Naive thymus-derived CD4-positive, alpha-beta T cell (primary cell): ENCODE results near the gene ENO2. TPM values are rescaled to one million over a fixed set of nuclear protein-coding genes. Genes with fewer than 3 reads are reported as not detected.

Experiments
- ATAC-seq: fragments of 150-1000 bp; cut with Tn5 transposase; 2 replicates; pipeline ENCODE4 v1.10.0; 2021; ENCODE audit warnings: mild to moderate bottlenecking, moderate library complexity
- CTCF ChIA-PET: fragments of 350-600 bp; sonication (Branson Sonifier 250); formaldehyde crosslinking; loops from one replicate; lab custom pipeline; 2021; ENCODE audit warnings: antibody characterized with exemption; lab: Charles Lee
- POLR2A ChIA-PET: fragments of 350-600 bp; sonication (Branson Sonifier 250); formaldehyde crosslinking; loops from one replicate; lab custom pipeline; 2021; ENCODE audit warnings: antibody characterized with exemption, inconsistent platforms; lab: Charles Lee
- DNase-seq, 9 donors: peaks; one replicate each; pipeline versions ENCODE4 v3.0.0 to v3.0.0-alpha.2; 2020 to 2022; ENCODE audit warnings: mixed read lengths in 1 of 9
- H3K27ac ChIP-seq: one replicate; pipeline ENCODE4 v1.7.0; 2013; ENCODE audit warnings: mild to moderate bottlenecking, low read depth, low read length, moderate library complexity
- H3K27me3 ChIP-seq, 2 donors: one replicate each; pipeline ENCODE4 v1.7.0; 2013; ENCODE audit warnings: low read length in 2 of 2, mild to moderate bottlenecking in 2 of 2, moderate library complexity in 2 of 2; ENCODE audit not compliant: control insufficient read depth in 2 of 2, insufficient read depth in 2 of 2
- H3K36me3 ChIP-seq, 3 experiments: 1 replicate in 2 of 3; 2 replicates in 1 of 3; pipeline ENCODE4 v1.7.0; 2013; ENCODE audit warnings: low read length in 3 of 3, mild to moderate bottlenecking in 3 of 3, moderate library complexity in 1 of 3; ENCODE audit not compliant: insufficient read depth in 3 of 3, control insufficient read depth in 2 of 3
- H3K4me1 ChIP-seq, 2 donors: one replicate each; pipeline ENCODE4 v1.7.0; 2013; ENCODE audit warnings: low read length in 2 of 2, mild to moderate bottlenecking in 2 of 2, moderate library complexity in 1 of 2; ENCODE audit not compliant: control insufficient read depth in 2 of 2, insufficient read depth in 2 of 2
- H3K4me3 ChIP-seq: 2 replicates; pipeline ENCODE4 v1.7.0; 2013; ENCODE audit warnings: mild to moderate bottlenecking, low read length
- H3K9me3 ChIP-seq, 3 experiments: 1 replicate in 2 of 3; 2 replicates in 1 of 3; pipeline ENCODE4 v1.7.0; 2013; ENCODE audit warnings: low read length in 3 of 3; ENCODE audit not compliant: control insufficient read depth in 2 of 3
- H3K27ac Mint-ChIP-seq, 9 donors: one replicate each; pipeline ENCODE4 v1.8.0; 2020 to 2022; ENCODE audit warnings: mixed read lengths in 9 of 9, mild to moderate bottlenecking in 8 of 9, moderate library complexity in 5 of 9, inconsistent platforms in 2 of 9
- H3K27me3 Mint-ChIP-seq, 5 donors: one replicate each; pipeline ENCODE4 v1.8.0; 2021 to 2022; ENCODE audit warnings: mixed read lengths in 5 of 5, mild to moderate bottlenecking in 1 of 5
- H3K36me3 Mint-ChIP-seq, 5 donors: one replicate each; pipeline ENCODE4 v1.8.0; 2020 to 2022; ENCODE audit warnings: mixed read lengths in 5 of 5, mild to moderate bottlenecking in 3 of 5, inconsistent platforms in 1 of 5
- H3K4me1 Mint-ChIP-seq, 7 donors: one replicate each; pipeline ENCODE4 v1.8.0; 2020 to 2022; ENCODE audit warnings: mixed read lengths in 7 of 7, mild to moderate bottlenecking in 3 of 7, inconsistent platforms in 1 of 7
- H3K4me3 Mint-ChIP-seq, 10 donors: one replicate each; pipeline ENCODE4 v1.8.0; 2020 to 2022; ENCODE audit warnings: mild to moderate bottlenecking in 10 of 10, mixed read lengths in 10 of 10, moderate library complexity in 6 of 10, inconsistent platforms in 2 of 10
- H3K9me3 Mint-ChIP-seq, 11 donors: one replicate each; pipeline ENCODE4 v1.8.0; 2020 to 2022; ENCODE audit warnings: mixed read lengths in 11 of 11, mild to moderate bottlenecking in 4 of 11, inconsistent platforms in 1 of 11, moderate library complexity in 1 of 11
- intact Hi-C, 2 donors: fragments of 100-400 bp; cut with micrococcal nuclease; formaldehyde crosslinking; loops; one replicate each; pipeline ENCODE4 v1.15.1; 2023
- polyA plus RNA-seq, 2 donors: library from polyadenylated mRNA; unstranded; fragments of 300-500 nt; fragmentation: Illumina TruSeq; gene quantifications; one replicate each; pipeline ENCODE4 v1.2.3, GENCODE V29; 2021
- total RNA-seq, 6 experiments: library from RNA in 5 of 6; stranded (reverse) in 5 of 6; gene quantifications; 1 replicate in 5 of 6; 2 replicates in 1 of 6; pipeline ENCODE4 v1.2.3 and lab custom pipeline; 2021 to 2026

ENO2 gene
- total and polyA plus RNA-seq, 7 experiments from 2014 or later, result 22.5 to 193 (median 90.6) TPM

- no peaks in the 10 kb centered on the region for H3K9me3 ChIP-seq
- Mint-ChIP-seq H3K27ac (peak overlapping the region in 2 of 9 donors; percentile 14 to 86), H3K27me3 (peaks cover 0 to 1% (median 0%) of the 10 kb centered on the region in 5 donors), H3K36me3 (peaks cover 0 to 35% (median 9%) of the 10 kb centered on the region in 5 donors), H3K4me1 (peaks cover 7 to 55% (median 16%) of the 10 kb centered on the region in 7 donors), H3K4me3 (no peak overlapping the region), H3K9me3 (no peaks in the 10 kb centered on the region)
- H3K27ac ChIP-seq, result no peak overlapping the region
- H3K27me3 ChIP-seq, result no peaks in the 10 kb centered on the region
- ChIA-PET CTCF (interaction anchor here (0.6 to 1.7 kb wide), 6 partner anchors 14 to 232 kb away, joined by 3 to 4 read pairs (median 3); partner anchors contain the start of gene ZNF384), POLR2A (interaction anchor here (1.0 to 23.3 kb wide), 3 partner anchors 15 to 70 kb away, joined by 3 to 367 read pairs (median 6); partner anchors contain the start of genes C12orf57, CDCA3, PTPN6 and RNU7-1)
- peaks cover 5 to 7% of the 10 kb centered on the region in 2 donors for H3K4me1 ChIP-seq
- peaks cover 5 to 60% (median 14%) of the 10 kb centered on the region in 3 experiments for H3K36me3 ChIP-seq
- ATAC-seq, result no peak
- no peak for DNase-seq
- no peak overlapping the region for H3K4me3 ChIP-seq
- intact Hi-C loops, result no loop called here
These were observed 7.2 kb downstream of the ENO2 start for GRCh38 chr12:6921539-6921938.

- Histone ChIP-seq H3K36me3 (peaks cover 0 to 53% (median 8%) of the 10 kb centered on the region in 3 experiments), H3K4me3 (no peak overlapping the region), H3K4me1 (peaks cover 8 to 12% of the 10 kb centered on the region in 2 donors), H3K27ac (no peak overlapping the region), H3K27me3 (no peaks in the 10 kb centered on the region), H3K9me3 (no peaks in the 10 kb centered on the region)
- POLR2A ChIA-PET, result interaction anchor here (1.5 to 23.3 kb wide), 2 partner anchors 16 to 20 kb away, joined by 6 to 367 read pairs; partner anchors contain the start of genes C12orf57, PTPN6 and RNU7-1
- Mint-ChIP-seq H3K36me3 (peaks cover 0 to 33% (median 9%) of the 10 kb centered on the region in 5 donors), H3K27me3 (no peaks in the 10 kb centered on the region), H3K27ac (peak overlapping the region in 5 of 9 donors; percentile 1 to 61 (median 32)), H3K4me1 (peaks cover 14 to 56% (median 22%) of the 10 kb centered on the region in 7 donors), H3K9me3 (no peaks in the 10 kb centered on the region), H3K4me3 (no peak overlapping the region)
- intact Hi-C loops, result no loop called here
- ATAC-seq (no peak), DNase-seq (no peak)
- CTCF ChIA-PET, result interaction anchor here (0.6 to 1.7 kb wide), 5 partner anchors 15 to 233 kb away, joined by 3 to 4 read pairs (median 3); partner anchors contain the start of gene ZNF384
These were observed 7.9 kb downstream of the ENO2 start for GRCh38 chr12:6921996-6922946.

GRCh38 chr12:6923003-6923732 lies 8.8 kb downstream of the ENO2 start:
- POLR2A ChIA-PET, result interaction anchor here (1.1 to 23.3 kb wide), 5 partner anchors 8 to 50 kb away, joined by 3 to 367 read pairs (median 25); partner anchors contain the start of genes C12orf57, ENO2, PTPN6 and RNU7-1
- H3K9me3 Mint-ChIP-seq, result no peaks in the 10 kb centered on the region
- peaks cover 15 to 53% (median 22%) of the 10 kb centered on the region in 7 donors for H3K4me1 Mint-ChIP-seq
- H3K27ac ChIP-seq, result peak overlapping the region; percentile 4
- CTCF ChIA-PET, result interaction anchor here (0.5 to 4.4 kb wide), 13 partner anchors 13 to 1038 kb away, joined by 3 to 47 read pairs (median 7); partner anchors contain the start of genes C1RL, LPCAT3 and SPSB2
- no peak overlapping the region for H3K4me3 ChIP-seq
- H3K4me1 ChIP-seq, result peaks cover 8 to 13% of the 10 kb centered on the region in 2 donors
- peaks cover 0 to 27% (median 9%) of the 10 kb centered on the region in 5 donors for H3K36me3 Mint-ChIP-seq
- no peak overlapping the region for H3K4me3 Mint-ChIP-seq
- no peaks in the 10 kb centered on the region for H3K27me3 ChIP-seq
- H3K9me3 ChIP-seq, result no peaks in the 10 kb centered on the region
- ATAC-seq (no peak), DNase-seq (no peak)
- H3K36me3 ChIP-seq, result peaks cover 0 to 50% (median 8%) of the 10 kb centered on the region in 3 experiments
- intact Hi-C loops, result no loop called here
- peak overlapping the region in 7 of 9 donors; percentile 28 to 90 (median 69) for H3K27ac Mint-ChIP-seq
- no peaks in the 10 kb centered on the region for H3K27me3 Mint-ChIP-seq

- intact Hi-C loops, result loop anchor here (1.0 to 2.0 kb wide), 15 partner anchors 10 to 220 kb away; partner anchors contain the start of genes C1R (in 2 of the 2), C1RL (in 2 of the 2), LPCAT3 (in 2 of the 2) and C12orf57 (in 1 of the 2)
- H3K4me3 Mint-ChIP-seq, result no peak overlapping the region
- peaks cover 12 to 17% of the 10 kb centered on the region in 2 donors for H3K4me1 ChIP-seq
- H3K27me3 Mint-ChIP-seq, result no peaks in the 10 kb centered on the region
- DNase-seq (no peak), ATAC-seq (no peak)
- no peak overlapping the region for H3K4me3 ChIP-seq
- peak overlapping the region; percentile 38 to 92 (median 86) for H3K27ac Mint-ChIP-seq
- H3K27me3 ChIP-seq, result no peaks in the 10 kb centered on the region
- H3K9me3 Mint-ChIP-seq, result no peaks in the 10 kb centered on the region
- peak overlapping the region; percentile 61 for H3K27ac ChIP-seq
- H3K4me1 Mint-ChIP-seq, result peaks cover 20 to 57% (median 27%) of the 10 kb centered on the region in 7 donors
- H3K9me3 ChIP-seq, result no peaks in the 10 kb centered on the region
- H3K36me3 ChIP-seq, result peaks cover 0 to 48% (median 8%) of the 10 kb centered on the region in 3 experiments
- POLR2A ChIA-PET, result interaction anchor here (0.8 to 23.3 kb wide), 6 partner anchors 9 to 51 kb away, joined by 3 to 367 read pairs (median 14); partner anchors contain the start of genes C12orf57, ENO2, PTPN6 and RNU7-1
- CTCF ChIA-PET, result interaction anchor here (0.6 to 4.4 kb wide), 21 partner anchors 10 to 1037 kb away, joined by 3 to 47 read pairs (median 8); partner anchors contain the start of genes C12orf57, C1RL, ENO2 and LPCAT3
- peaks cover 0 to 27% (median 9%) of the 10 kb centered on the region in 5 donors for H3K36me3 Mint-ChIP-seq
These were observed 9.5 kb downstream of the ENO2 start for GRCh38 chr12:6923851-6924250.

GRCh38 chr12:6925239-6925539 lies 10.8 kb downstream of the ENO2 start:
- POLR2A ChIA-PET, result interaction anchor here (0.6 to 23.3 kb wide), 9 partner anchors 10 to 184 kb away, joined by 3 to 367 read pairs (median 5); partner anchors contain the start of genes C12orf57, C1RL, ENO2 and LPCAT3
- H3K27ac ChIP-seq, result peak overlapping the region; percentile 61
- H3K9me3 ChIP-seq, result no peaks in the 10 kb centered on the region
- ATAC-seq (no peak), DNase-seq (no peak)
- peaks cover 16 to 29% of the 10 kb centered on the region in 2 donors for H3K4me1 ChIP-seq
- Mint-ChIP-seq H3K9me3 (no peaks in the 10 kb centered on the region), H3K27ac (peak overlapping the region; percentile 15 to 92 (median 81)), H3K4me3 (peak overlapping the region in 8 of 10 donors; percentile 42 to 90 (median 66)), H3K27me3 (no peaks in the 10 kb centered on the region), H3K36me3 (peaks cover 0 to 16% (median 0%) of the 10 kb centered on the region in 5 donors), H3K4me1 (peaks cover 32 to 59% (median 38%) of the 10 kb centered on the region in 7 donors)
- intact Hi-C loops, result loop anchor here in 1 of 2 donors (2.0 kb wide), 1 partner anchor 56 kb away; no protein-coding TSS in a partner anchor
- H3K36me3 ChIP-seq, result peaks cover 0 to 37% (median 3%) of the 10 kb centered on the region in 3 experiments
- CTCF ChIA-PET, result interaction anchor here (1.1 to 4.4 kb wide), 16 partner anchors 11 to 188 kb away, joined by 3 to 47 read pairs (median 14); partner anchors contain the start of genes C12orf57, C1RL, ENO2 and RNU7-1
- no peaks in the 10 kb centered on the region for H3K27me3 ChIP-seq
- H3K4me3 ChIP-seq, result no peak overlapping the region
